Endothelial cell of umbilical vein (primary cell): ENCODE data around the gene ADAMTSL5.
A peak's percentile ranks its signal among the peaks of the same experiment; 100 is the strongest.

Experiments used
- EZH2 ChIP-seq: IDR thresholded peaks from 2 replicates; pipeline ENCODE4 v1.6.1; 2012; ENCODE audit warnings: borderline replicate concordance, low read depth, mild to moderate bottlenecking, moderate library complexity, low read length, inconsistent platforms; ENCODE audit not compliant: severe bottlenecking
- JUN ChIP-seq: IDR thresholded peaks from 2 replicates; pipeline ENCODE4 v1.6.1; 2011; ENCODE audit warnings: borderline replicate concordance, low read depth; ENCODE audit not compliant: insufficient read length, insufficient read depth
- MYC ChIP-seq: IDR thresholded peaks from one replicate; pipeline ENCODE4 v1.6.1; 2011; ENCODE audit warnings: mild to moderate bottlenecking, low read depth, low read length
- POLR2A ChIP-seq: IDR thresholded peaks from 2 replicates; pipeline ENCODE4 v1.6.1; 2012; ENCODE audit warnings: low read depth, mild to moderate bottlenecking, control low read depth, low read length
- POLR2AphosphoS5 ChIP-seq: IDR thresholded peaks from 2 replicates; pipeline ENCODE4 v1.6.1; 2012; ENCODE audit warnings: low read depth, mild to moderate bottlenecking, control low read depth, low read length, moderate library complexity; ENCODE audit not compliant: insufficient read depth
- TF ChIP-seq, protein P1 (sequence below), 2 donors: IDR thresholded peaks; 1 replicate in 1 of 2; 2 replicates in 1 of 2; pipeline ENCODE4 v1.5.1; 2011; ENCODE audit warnings: low read length in 2 of 2, mild to moderate bottlenecking in 2 of 2, moderate library complexity in 2 of 2, control low read depth in 1 of 2, inconsistent platforms in 1 of 2, low read depth in 1 of 2; ENCODE audit not compliant: insufficient read depth in 1 of 2; ENCODE audit errors: extremely low read depth in 1 of 2

DNA sequence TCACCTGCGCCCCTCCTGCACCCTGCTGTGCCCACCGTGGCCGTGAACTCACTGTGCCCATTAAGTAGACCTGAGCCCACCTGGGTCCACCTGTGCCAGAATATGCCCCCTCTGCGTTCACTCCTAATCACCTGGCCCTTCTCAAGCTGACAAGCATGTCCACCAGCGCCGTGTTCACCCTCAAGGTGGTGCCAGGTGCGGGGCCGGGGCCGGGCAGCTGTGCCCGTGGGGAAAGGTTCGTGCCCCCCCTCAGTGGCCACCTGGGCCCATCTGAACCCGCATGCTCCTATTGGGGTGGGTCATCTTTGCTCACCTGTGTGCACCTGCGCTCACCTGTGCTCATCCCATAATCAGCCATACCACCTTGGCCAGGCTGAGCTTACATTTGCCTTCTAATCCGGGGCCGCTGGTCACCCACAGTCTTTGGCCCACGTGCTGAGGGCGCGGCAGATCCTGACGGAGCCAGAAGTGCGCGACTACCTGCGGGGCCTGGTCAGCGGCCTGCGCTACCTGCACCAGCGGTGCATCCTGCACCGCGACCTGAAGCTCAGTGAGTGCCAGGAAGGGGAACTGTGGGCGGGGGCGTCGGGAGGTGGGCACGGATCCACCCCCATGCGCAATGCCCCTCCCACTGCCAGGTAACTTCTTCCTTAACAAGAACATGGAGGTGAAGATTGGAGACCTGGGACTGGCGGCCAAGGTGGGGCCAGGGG is 13.4 kb upstream of the ADAMTSL5 start:
- TF ChIP-seq, protein P1, sequence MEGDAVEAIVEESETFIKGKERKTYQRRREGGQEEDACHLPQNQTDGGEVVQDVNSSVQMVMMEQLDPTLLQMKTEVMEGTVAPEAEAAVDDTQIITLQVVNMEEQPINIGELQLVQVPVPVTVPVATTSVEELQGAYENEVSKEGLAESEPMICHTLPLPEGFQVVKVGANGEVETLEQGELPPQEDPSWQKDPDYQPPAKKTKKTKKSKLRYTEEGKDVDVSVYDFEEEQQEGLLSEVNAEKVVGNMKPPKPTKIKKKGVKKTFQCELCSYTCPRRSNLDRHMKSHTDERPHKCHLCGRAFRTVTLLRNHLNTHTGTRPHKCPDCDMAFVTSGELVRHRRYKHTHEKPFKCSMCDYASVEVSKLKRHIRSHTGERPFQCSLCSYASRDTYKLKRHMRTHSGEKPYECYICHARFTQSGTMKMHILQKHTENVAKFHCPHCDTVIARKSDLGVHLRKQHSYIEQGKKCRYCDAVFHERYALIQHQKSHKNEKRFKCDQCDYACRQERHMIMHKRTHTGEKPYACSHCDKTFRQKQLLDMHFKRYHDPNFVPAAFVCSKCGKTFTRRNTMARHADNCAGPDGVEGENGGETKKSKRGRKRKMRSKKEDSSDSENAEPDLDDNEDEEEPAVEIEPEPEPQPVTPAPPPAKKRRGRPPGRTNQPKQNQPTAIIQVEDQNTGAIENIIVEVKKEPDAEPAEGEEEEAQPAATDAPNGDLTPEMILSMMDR (IDR thresholded peaks at IDR 0.05; ENCODE audit: extremely low read depth in 1 of 2, insufficient read depth in 1 of 2, low read depth in 1 of 2, low read length in 2 of 2): no peak
- TF ChIP-seq JUN: no peak
- peak; percentile 3 for TF ChIP-seq EZH2
- TF ChIP-seq POLR2A: no peak
- no peak for TF ChIP-seq POLR2AphosphoS5
- TF ChIP-seq MYC: no peak
